ENCODE data around the gene PKD1.

Gene PKD1

DNA sequence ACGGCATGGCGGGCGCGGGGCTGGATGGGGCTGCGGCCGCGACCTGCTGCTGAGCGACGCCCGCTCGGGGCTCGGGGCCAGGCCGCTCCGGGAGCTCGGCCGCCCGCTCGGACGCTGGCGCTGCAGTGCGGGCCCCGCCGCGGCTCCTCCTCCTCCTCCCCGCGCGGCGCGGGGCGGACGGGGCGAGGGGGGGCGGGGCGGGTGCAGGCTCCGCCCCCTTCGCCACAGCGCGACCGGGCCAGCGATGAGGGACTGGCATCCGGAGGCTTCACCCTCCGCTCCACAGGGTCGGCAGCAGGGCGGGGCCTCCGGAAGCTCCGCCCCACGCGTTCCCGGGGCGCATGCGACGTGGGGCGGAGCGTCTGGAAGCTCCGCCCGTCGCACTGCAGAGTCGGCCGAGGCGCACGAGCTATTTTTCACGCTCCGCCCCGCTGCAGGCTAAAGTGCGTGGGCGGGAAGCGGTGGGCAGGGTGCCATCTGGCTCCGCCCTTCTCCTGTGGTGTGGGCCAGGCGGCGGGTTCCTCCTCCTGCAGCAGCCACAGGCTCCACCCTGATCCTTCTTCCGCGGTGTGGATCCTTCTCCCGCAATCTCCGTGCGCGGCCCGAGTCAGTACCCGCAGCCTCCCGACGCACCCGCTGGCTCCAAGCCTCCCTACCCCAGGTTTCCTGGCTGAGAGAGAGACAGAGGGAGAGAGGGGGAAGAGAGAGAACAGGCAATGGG lies at the start of gene PKD1:
TSS of gene PKD1 (minus strand) at position 129 of the 721 bp plus-strand sequence. CDS start 209 bp downstream, outside the sequence.
- DNase-seq, result peak; percentile 94

DNA sequence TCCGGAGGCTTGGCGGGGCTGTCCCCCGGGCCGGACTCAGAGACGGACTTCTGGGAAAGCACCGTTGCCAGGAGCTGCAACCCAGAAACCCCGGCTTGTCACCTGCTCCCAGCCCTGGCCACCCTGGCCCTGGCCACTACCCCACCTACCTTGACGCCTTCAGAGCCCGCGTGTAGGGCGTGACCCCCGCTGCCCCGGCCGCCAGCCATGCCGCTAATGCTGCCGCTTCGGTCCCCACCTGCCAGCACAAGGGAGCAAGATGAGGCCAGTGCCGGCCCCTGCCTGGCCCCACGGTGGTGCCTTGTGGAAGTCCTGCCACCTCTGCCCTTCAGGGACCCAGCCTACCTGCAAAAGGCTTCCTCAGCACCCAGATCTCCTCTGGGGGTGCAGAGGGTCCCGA lies 49.3 kb upstream of the PKD1 start:
- DNase-seq, result no peak

DNA sequence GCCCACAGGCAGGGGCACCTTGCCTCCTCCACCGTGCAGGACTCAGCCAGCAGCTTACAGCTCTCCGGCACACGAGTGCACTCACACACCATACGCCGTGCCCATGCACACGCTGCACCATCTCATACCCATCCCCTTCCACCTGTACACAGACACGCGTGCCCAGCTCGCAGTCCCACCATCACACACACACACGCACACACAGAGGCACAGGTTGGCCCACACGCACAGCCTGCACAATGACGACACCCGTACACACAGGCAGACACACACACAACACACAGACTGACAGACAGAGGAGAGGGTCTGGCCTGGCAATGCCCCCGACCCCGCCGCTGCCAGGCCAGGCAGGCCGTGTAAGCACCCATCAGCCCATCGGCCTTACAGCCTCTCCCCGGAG lies 48.6 kb upstream of the PKD1 start:
- DNase-seq, result no peak

DNA sequence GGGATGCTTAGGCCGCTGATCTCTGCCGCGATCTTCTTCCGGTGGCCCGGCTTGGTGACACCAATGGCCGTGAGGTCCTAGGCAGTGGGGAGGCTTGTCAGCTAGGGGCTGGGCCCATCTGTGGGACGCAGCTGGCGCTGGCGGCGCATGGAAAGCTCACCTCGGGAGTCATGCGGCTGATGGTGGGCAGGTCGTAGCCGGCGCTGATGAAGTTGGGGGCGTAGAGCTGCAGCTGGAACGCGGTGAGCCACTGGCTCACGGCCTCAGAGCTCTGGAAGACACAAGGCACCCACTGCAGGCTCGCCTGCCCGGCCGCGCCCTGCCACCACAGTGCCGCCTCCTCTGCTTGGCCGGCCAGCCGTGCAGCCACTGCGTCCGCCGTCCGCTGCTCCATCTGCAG lies 48.0 kb upstream of the PKD1 start:
- no peak for DNase-seq

DNA sequence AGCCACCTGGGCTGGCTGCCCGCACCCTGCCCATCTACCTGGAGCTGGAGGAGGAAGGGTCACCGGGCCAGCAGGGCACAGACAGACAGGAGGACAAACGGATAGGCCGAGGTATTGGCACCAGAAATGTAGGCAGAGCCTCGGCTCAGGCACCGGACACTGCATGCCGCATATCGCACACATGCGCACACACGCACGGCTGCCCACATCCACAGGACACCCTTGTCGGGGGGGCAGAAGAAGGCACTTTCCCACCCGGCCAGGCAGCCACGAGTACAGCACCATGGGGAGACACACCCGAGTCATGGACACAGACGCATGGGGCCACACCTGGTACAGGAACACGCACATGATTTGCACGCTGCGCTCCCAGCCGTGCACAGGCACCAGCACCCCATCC lies 46.3 kb upstream of the PKD1 start:
- DNase-seq, result no peak

DNA sequence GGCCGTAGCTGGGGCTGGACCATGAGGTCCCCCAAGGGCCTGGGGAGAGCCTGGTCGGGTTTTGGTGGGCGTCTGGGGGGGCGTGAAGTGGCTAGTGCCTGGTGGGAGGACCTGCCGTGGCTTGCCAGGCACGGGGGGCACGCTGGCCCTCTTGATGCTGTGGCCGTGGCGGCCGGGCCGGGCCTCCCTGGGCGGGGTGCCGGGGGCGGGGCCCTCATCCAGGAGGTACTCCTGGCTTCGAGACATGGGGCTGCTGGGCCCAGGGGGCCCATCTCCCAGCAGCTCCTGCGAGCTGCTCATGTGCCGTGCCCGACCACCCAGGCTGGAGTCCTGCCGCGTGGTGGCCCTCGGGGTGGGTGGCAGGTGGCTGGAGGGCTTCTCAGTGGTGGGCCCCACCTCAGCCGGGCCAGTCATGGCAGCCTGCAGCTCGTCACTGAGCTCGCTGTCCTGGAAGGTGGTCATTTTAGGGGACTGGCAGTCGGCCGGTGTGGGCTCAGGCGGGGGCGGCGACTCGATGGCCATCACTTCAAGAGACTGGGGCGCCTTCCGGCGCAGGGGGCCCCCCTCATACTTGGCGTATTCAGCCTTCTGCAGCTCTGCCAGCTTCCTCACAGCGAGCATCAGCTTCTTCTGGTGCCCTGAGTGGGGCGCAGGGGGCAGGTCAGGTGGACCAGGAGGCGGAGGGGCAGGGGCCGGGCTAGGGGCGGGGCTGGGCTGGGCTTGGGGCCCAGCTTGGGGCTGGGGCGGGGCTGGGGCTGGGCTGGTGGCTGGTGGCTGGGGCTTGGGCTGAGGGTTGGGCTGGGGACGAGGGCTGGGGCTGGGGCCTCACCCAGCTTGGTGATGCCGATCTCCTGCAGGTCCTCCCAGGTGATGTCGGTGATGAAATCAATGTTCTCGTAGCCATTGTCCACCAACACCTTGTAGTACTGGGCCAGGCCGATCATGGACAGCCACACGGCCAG lies 45.5 kb upstream of the PKD1 start:
- no peak for DNase-seq

- no peak for DNase-seq
Measured at GRCh38 chr16:2180461-2180860, 44.8 kb upstream of the PKD1 start.

- no peak for DNase-seq
Measured at GRCh38 chr16:2179576-2179975, 43.9 kb upstream of the PKD1 start.

DNA sequence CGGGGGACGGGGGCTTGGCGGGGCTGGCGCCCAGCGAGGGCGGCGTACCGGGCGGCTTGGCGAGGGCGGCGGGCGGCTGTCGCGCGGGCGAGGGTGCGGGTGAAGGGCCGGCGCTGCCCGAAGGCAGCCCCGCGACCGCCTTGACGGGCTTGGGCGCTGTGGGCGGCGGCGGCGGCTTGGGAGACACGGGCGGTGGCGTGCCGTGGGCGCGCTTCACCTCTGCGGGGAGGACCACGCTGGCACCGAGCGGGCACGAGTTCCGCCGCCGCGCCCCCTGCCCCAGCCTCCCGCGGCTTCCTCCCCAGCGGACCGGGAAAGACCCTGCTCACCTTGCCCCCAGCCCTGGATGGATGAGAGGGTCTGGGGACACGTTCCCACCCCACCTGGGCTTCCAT lies 43.4 kb upstream of the PKD1 start:
- no peak for DNase-seq

DNA sequence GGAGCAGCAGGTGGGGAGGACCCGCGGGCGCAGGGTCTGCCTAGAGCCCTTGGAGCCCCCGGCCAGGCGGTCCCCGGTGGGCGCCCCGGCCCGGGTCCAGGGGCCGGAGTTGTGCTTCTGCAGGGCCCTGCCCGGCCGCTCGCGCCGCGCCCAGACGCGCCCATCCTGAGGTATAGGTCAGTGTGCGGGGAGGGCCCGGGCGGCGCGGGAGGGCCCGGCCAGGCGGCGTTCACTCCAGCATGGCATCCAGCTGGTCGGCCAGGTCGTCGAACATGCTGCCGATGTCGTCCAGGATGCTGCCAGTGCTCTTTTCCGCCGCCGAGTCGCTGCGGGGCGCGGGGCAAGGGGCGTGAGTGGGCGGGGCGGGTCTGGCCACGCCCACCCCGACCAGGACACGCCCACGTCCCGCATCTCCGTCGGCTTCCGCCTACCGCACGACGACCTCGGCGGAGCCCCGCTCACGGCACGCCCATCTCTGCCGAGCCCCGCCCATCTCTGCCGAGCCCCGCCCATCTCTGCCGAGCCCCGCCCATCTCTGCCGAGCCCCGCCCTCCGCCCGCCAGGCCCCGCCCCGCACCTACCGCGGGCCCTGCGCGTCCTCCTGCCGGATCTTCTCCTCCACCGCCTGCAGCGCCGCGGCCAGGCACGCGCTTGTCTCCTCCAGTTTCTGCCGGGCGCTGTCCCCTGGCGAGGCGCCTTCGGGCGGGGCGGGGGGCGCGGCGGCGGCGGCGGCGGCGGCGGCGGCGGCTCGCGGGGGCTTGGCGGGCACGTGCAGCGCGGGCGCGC lies 42.8 kb upstream of the PKD1 start:
- no peak for DNase-seq

DNA sequence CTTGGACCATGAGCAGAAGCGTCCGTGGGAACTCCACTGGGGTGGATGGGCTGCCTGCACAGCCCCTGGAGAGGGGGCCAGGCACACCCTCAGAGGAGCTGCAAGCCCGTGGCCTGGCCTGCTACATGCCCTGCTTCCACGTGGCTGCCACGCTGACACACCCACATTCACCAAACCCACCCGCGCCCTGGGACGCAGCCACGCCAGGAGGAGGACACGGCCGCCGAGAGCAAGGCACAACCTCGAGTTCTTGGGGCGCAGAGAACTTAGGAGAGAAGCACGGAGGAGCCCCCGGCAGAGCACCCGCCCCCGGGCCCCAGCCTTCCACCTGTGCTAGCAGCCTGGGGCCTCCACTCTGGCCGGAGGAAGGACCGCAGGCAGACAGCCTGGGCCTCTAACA lies 41.9 kb upstream of the PKD1 start:
- DNase-seq, result no peak

- DNase-seq, result no peak
Measured at GRCh38 chr16:2177101-2177500, 41.4 kb upstream of the PKD1 start.

DNA sequence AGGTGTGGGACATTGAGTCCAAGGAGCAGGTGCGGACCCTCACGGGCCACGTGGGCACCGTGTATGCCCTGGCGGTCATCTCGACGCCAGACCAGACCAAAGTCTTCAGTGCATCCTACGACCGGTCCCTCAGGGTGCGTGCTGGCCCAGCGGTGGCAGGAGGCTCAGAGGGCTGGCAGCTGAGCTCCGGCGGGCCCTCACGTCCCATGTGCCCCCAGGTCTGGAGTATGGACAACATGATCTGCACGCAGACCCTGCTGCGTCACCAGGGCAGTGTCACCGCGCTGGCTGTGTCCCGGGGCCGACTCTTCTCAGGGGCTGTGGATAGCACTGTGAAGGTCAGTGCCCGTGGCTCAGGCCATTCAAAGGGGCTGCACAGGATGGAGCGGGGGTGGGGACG lies 40.3 kb upstream of the PKD1 start:
- no peak for DNase-seq

GRCh38 chr16:2175454-2175853 lies 39.8 kb upstream of the PKD1 start:
- DNase-seq, result no peak

GRCh38 chr16:2174396-2175131 lies 38.9 kb upstream of the PKD1 start:
- DNase-seq, result no peak

DNA sequence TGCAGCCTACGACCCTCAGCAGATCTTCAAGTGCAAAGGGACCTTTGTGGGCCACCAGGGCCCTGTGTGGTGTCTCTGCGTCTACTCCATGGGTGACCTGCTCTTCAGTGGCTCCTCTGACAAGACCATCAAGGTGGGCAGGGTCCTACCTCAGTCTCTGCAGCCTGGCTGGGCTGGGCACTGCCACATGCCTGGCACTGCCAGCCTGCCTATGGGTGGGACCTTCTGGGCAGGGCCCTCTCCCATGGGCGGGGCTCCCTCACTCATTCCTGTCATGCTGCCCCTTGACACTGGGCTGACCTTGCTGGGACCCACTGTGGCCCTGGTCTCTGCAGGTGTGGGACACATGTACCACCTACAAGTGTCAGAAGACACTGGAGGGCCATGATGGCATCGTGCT lies 38.2 kb upstream of the PKD1 start:
- DNase-seq, result no peak

DNA sequence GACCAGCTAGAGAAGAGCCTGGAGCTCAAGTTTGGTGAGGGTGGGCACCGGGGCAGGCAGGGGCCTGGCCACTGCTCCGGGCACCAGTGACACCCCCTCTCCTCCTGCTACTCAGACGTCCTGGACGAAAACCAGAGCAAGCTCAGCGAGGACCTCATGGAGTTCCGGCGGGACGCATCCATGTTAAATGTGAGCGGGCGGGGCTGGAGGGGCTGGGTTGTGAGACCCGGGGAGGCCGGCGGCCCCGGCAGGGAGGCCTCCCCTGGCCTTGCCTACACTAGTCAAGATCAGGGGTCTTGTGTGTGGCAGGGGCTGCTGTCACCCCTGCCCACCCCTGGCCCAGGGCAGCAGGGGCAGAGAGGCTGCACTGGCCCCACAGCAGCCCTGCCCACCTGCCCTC lies 37.7 kb upstream of the PKD1 start:
- no peak for DNase-seq

- DNase-seq, result no peak
Measured at GRCh38 chr16:2172688-2173335, 37.1 kb upstream of the PKD1 start.

DNA sequence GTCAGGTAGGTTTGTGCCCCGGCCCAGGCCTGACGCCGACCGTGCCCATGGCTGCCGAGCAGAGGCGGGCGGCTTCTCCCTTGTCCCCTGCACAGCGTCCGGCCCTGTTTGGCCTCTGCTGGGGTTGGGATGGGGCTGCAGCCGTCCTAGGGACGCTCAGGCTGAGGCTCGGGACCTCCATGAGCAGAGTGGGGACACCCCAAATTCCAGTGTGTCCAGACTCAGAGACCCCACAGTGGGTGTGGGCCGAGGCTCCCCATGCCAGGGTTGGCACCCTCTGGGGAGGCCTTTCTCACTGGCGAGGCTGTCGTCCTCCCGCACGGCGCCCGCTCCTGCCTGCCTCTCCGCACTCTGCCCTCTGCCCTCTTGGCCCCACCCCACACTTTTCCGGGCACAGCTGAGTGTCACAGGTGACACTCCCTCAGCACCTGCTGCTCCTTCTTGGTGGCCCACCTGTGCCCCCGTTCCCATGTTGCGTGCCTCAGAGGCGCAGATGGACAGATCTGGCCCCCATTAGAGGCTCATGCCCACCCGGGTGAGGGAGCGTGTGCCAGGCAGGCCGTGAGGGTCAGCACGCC lies 36.0 kb upstream of the PKD1 start:
- DNase-seq, result no peak

DNA sequence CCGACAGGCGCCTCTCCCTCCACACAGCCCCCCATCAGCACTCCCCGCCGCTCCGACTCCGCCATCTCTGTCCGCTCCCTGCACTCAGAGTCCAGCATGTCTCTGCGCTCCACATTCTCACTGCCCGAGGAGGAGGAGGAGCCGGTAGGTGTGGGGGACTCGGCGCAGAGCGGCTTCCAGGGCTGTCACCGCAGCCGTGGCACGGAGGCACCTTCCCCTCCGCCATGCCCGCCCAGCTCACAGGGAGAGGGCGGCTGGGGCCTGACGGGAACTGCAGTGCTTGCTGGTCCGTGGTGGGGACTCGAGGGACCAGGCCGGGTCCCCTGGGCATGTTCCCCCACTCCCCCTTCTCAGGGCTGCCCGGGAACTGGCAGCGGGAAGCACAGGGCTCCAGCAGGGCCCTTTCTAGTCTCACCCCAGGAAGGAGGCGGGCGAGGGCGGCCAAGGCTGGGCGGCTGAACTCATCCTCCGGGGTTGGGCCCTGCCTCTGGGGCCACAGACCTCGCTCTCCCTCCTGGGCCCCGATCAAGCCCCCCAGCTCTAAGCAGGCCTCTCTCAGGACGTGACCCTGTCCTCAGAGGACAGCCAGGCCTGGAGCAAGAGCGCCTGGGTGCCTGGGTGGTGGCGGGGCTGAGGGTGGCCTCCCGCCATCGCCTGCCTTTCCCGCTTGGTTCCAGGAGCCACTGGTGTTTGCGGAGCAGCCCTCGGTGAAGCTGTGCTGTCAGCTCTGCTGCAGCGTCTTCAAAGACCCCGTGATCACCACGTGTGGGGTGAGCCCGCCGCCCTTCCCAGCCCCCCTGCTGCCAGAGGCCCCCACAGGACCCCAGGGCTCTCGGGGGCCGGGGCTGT lies 35.1 kb upstream of the PKD1 start:
- DNase-seq, result no peak

DNA sequence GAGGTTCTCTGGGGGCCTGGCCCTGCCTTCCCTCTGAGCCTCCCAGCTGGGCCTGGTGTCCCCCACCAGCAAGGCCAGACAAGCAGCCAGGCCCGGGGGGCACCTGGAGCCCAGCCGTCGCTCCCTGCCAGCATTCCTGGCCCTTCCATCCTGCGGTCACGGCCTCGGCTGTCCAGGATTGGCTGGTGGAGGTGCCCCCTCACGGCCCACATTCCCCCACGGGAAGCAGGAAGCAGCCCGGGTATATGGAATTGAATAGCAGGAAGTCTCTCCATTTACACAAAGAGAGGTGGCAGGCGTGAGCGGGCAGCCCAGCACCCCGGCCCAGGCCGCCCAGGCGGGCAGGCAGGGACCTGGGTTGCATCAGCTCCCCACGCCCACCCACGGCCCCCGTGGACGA lies 34.4 kb upstream of the PKD1 start:
- no peak for DNase-seq
